HEK293T (cell line): ENCODE measurements around the gene COP1.

Experiments
- CTCF ChIA-PET: fragments of 350-600 bp; formaldehyde crosslinking; extraction: SDS; loops from one replicate; lab custom pipeline; 2021; ENCODE audit warnings: antibody characterized with exemption, inconsistent platforms; lab: Yijun Ruan, JAX
- POLR2A ChIA-PET: fragments of 350-600 bp; formaldehyde crosslinking; extraction: SDS; loops from one replicate; lab custom pipeline; 2020; ENCODE audit warnings: antibody characterized with exemption, inconsistent platforms; lab: Yijun Ruan, JAX
- DNase-seq: peaks from one replicate; pipeline ENCODE4 v3.0.0; 2012; ENCODE audit warnings: mixed read lengths; ENCODE audit errors: extremely low spot score
- ARNT ChIP-seq: fragments of 450-650 bp; IDR thresholded peaks from 2 replicates; pipeline ENCODE4 v1.6.1; 2017; ENCODE audit warnings: mild to moderate bottlenecking
- BHLHE40 ChIP-seq: fragments of 450-650 bp; IDR thresholded peaks from 2 replicates; pipeline ENCODE4 v1.6.1; 2016; ENCODE audit warnings: mild to moderate bottlenecking, moderate library complexity, borderline replicate concordance
- CTBP1 ChIP-seq: fragments of 450-650 bp; IDR thresholded peaks from 2 replicates; pipeline ENCODE4 v1.6.1; 2016; ENCODE audit warnings: borderline replicate concordance
- ELF4 ChIP-seq: fragments of 450-650 bp; IDR thresholded peaks from 2 replicates; pipeline ENCODE4 v1.6.1; 2017; ENCODE audit warnings: antibody characterized with exemption
- FOXA1 ChIP-seq: fragments of 450-650 bp; IDR thresholded peaks from 2 replicates; pipeline ENCODE4 v1.6.1; 2016; ENCODE audit warnings: mild to moderate bottlenecking
- FOXK2 ChIP-seq: fragments of 450-650 bp; IDR thresholded peaks from 2 replicates; pipeline ENCODE4 v1.6.1; 2016; ENCODE audit warnings: mild to moderate bottlenecking
- FOXM1 ChIP-seq: fragments of 450-650 bp; IDR thresholded peaks from 2 replicates; pipeline ENCODE4 v1.6.1; 2017; ENCODE audit warnings: mild to moderate bottlenecking, borderline replicate concordance
- HDGF ChIP-seq: fragments of 450-650 bp; IDR thresholded peaks from 2 replicates; pipeline ENCODE4 v1.6.1; 2017; ENCODE audit warnings: antibody characterized with exemption, borderline replicate concordance
- L3MBTL2 ChIP-seq: fragments of 450-650 bp; conservative IDR thresholded peaks from 2 replicates; pipeline ENCODE4 v1.6.1; 2016; ENCODE audit warnings: mild to moderate bottlenecking
- LEF1 ChIP-seq: fragments of 450-650 bp; IDR thresholded peaks from 2 replicates; pipeline ENCODE4 v1.6.1; 2017; ENCODE audit warnings: mild to moderate bottlenecking, borderline replicate concordance
- NFRKB ChIP-seq: fragments of 450-650 bp; IDR thresholded peaks from 2 replicates; pipeline ENCODE4 v1.6.1; 2016; ENCODE audit warnings: mild to moderate bottlenecking, moderate library complexity
- SP1 ChIP-seq: fragments of 450-650 bp; IDR thresholded peaks from 2 replicates; pipeline ENCODE4 v1.6.1; 2017
- SUZ12 ChIP-seq: fragments of 450-650 bp; IDR thresholded peaks from 2 replicates; pipeline ENCODE4 v1.6.1; 2016; ENCODE audit warnings: mild to moderate bottlenecking
- TARDBP ChIP-seq: fragments of 450-650 bp; IDR thresholded peaks from 2 replicates; pipeline ENCODE4 v1.6.1; 2016
- ZNF384 ChIP-seq: fragments of 450-650 bp; IDR thresholded peaks from 2 replicates; pipeline ENCODE4 v1.6.1; 2016
- TF ChIP-seq, protein P1 (sequence below): fragments of 450-650 bp; IDR thresholded peaks from 2 replicates; pipeline ENCODE4 v1.6.1; 2016

COP1 gene

DNA sequence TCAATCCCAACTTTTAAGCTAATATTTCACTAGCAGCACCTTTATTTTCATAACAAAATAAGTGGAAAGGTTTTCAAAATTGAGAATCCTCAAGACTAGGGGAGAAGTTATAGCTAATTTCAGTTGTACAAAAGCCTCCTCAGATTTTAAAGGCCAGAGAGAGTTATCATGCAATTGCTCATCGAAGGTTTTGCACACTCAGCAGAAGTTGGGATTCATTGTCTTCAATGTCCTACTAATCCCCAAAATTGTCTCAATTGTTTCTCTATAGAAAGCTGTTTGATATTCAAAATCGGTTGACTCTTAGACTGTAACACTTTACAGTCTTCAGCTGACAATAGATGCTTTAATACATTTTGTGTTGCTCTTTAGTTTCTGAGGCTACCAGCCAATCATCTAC lies 293.0 kb downstream of the COP1 start:
- ChIA-PET POLR2A (no interaction called here), CTCF (no interaction called here)
- no peak for DNase-seq
- TF ChIP-seq BHLHE40 (no peak), CTBP1 (no peak), TARDBP (no peak), ZNF384 (no peak), NFRKB (no peak), HDGF (no peak), SP1 (no peak), SUZ12 (no peak), FOXA1 (no peak)
- TF ChIP-seq, protein P1, sequence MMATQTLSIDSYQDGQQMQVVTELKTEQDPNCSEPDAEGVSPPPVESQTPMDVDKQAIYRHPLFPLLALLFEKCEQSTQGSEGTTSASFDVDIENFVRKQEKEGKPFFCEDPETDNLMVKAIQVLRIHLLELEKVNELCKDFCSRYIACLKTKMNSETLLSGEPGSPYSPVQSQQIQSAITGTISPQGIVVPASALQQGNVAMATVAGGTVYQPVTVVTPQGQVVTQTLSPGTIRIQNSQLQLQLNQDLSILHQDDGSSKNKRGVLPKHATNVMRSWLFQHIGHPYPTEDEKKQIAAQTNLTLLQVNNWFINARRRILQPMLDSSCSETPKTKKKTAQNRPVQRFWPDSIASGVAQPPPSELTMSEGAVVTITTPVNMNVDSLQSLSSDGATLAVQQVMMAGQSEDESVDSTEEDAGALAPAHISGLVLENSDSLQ = no peak

DNA sequence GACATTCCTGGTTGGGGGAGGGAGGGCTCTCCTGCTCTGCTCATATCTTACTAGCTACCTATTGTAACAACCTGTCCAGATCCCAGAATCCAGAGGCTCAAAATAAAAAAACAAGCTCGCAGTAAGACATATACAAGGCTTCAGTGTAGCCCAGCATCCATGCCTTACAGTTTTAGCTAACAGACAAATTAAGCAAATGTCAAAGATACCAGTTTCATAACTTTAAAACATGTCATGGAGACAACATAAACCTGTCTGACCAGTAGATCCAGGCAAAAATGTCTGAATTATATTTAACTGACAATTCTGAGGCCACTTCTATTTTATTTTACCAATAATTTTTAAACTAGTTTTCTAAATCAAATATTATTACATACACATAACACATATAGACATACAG lies 295.9 kb downstream of the COP1 start:
- POLR2A ChIA-PET = no interaction called here
- no peak for TF ChIP-seq BHLHE40
- CTCF ChIA-PET = no interaction called here
- DNase-seq = no peak

GRCh38 chr1:175906370-175906769 lies 300.7 kb downstream of the COP1 start:
- POLR2A ChIA-PET = no interaction called here
- CTCF ChIA-PET = interaction anchor here (0.5 kb wide), 1 partner anchor 148 kb away, joined by 5 read pairs; no protein-coding TSS in a partner anchor
- DNase-seq = no peak
- no peak for TF ChIP-seq L3MBTL2
- no peak for TF ChIP-seq TARDBP
- no peak for TF ChIP-seq BHLHE40

- ChIA-PET CTCF (interaction anchor here (0.6 kb wide), 1 partner anchor 1531 kb away, joined by 3 read pairs; no protein-coding TSS in a partner anchor), POLR2A (no interaction called here)
- no peak for DNase-seq
- TF ChIP-seq ELF4 = no peak
- TF ChIP-seq L3MBTL2 = no peak
- TF ChIP-seq, protein P1 = no peak
- no peak for TF ChIP-seq SP1
- no peak for TF ChIP-seq SUZ12
- no peak for TF ChIP-seq CTBP1
- TF ChIP-seq ARNT = no peak
- TF ChIP-seq TARDBP = no peak
- TF ChIP-seq ZNF384 = no peak
- TF ChIP-seq HDGF = no peak
- no peak for TF ChIP-seq FOXA1
- TF ChIP-seq LEF1 = no peak
- TF ChIP-seq FOXK2 = no peak
- no peak for TF ChIP-seq NFRKB
- TF ChIP-seq FOXM1 = no peak
- no peak for TF ChIP-seq BHLHE40
Measured at GRCh38 chr1:175904808-175905207, 302.3 kb downstream of the COP1 start.

DNA sequence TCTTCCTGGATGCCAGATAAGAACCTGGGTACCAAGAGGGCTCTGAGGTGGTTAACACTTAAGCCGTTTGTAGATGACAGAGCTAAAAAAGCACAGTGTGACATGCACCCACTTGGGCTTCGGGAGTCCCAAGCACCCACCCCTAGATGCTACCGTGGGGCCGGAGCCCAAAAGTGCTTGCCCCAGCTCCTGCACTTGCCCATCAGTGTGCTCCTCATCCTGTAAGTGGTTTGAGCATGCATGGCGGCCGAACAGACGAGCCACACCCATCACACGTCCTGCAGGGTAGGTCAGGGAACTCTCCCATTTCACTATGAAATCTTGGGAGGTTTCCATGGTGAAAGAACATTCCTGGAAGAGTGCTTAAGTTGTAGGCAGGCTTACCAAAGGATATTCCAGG lies 304.8 kb downstream of the COP1 start:
- ChIA-PET CTCF (no interaction called here), POLR2A (no interaction called here)
- DNase-seq = no peak
- TF ChIP-seq LEF1 (no peak), CTBP1 (no peak), L3MBTL2 (no peak), NFRKB (no peak)

- CTCF ChIA-PET = no interaction called here
- POLR2A ChIA-PET = no interaction called here
Measured at GRCh38 chr1:175901076-175901836, 305.8 kb downstream of the COP1 start.

DNA sequence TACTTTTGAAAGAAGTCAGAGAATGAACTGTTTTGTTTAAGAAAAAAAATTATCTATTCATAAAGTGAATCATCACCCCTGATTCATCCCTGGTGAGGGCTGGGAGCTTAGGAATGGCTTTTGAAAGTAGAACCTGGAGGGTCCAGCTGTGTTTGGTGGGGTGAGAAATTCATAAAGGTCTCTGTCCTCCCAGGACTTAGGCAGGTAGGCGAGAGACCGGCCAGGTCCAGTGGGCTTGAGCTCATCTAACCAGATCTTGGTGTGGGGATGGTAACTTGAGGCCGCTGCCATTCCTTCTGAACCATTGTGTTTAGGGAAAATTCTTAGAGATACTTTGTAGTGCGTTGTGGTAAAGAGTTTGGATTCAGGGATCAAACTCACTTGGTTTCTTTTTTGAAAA lies 306.9 kb downstream of the COP1 start:
- POLR2A ChIA-PET = no interaction called here
- CTCF ChIA-PET = no interaction called here
- TF ChIP-seq TARDBP (no peak), NFRKB (no peak), FOXK2 (no peak)
- DNase-seq = no peak

More at GRCh38 chr1:175901076-175901836, 305.8 kb downstream of the COP1 start:
- TF ChIP-seq FOXK2 (no peak), CTBP1 (no peak), FOXA1 (no peak), LEF1 (no peak)
- no peak for DNase-seq

DNA sequence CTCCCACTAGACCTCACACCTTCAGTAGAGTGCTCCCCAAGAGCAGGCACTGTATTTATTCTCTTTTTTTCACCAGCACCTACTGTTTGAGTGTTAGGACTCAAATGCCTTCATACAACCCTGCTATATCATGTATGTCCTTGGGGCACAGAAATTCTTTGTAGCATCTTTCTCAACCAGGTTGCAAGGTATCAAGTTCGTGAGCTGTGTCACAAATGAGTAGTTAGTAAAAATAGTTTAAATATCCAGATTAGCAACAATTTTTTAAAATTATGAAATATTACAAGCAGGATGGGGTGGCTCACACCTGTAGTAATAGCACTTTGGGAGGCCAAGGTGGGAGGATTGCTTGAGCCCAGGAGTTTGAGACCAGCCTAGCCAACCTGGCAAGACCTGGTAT lies 311.1 kb downstream of the COP1 start:
- no peak for DNase-seq
- CTCF ChIA-PET = no interaction called here
- POLR2A ChIA-PET = no interaction called here
- TF ChIP-seq FOXM1 (no peak), FOXK2 (no peak), FOXA1 (no peak), ELF4 (no peak), HDGF (no peak), L3MBTL2 (no peak), CTBP1 (no peak), LEF1 (no peak), NFRKB (no peak), BHLHE40 (no peak), SUZ12 (no peak), ZNF384 (no peak), TARDBP (no peak)
- TF ChIP-seq, protein P1 = no peak
